ENCODE measurements around the gene COL17A1. TPM values are rescaled to one million over a fixed set of nuclear protein-coding genes. Genes with fewer than 3 reads are reported as not detected.

Gene COL17A1
- total RNA-seq, 1 experiment from 2014 or later, result 3.5 TPM

DNA sequence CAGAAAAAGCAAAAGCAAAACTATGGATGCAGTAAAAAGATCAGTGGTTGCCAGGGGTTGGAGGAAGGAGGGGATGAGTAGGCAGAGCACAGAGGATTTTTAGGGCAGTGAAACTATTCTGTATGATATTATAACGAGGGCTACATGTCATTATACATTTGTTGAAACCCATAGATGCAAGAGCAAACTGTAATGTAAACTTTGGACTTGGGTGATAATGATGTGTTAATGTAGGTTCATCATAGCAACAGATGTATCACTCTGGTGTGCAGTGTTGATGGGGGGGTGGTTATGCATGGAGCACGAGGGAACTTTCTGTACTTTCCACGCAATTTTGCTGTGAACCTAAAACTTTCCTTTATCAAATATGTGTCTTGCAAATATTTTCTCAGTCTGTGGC, 95.6 kb downstream of the COL17A1 start (continued):
- TF ChIP-seq, protein P1, sequence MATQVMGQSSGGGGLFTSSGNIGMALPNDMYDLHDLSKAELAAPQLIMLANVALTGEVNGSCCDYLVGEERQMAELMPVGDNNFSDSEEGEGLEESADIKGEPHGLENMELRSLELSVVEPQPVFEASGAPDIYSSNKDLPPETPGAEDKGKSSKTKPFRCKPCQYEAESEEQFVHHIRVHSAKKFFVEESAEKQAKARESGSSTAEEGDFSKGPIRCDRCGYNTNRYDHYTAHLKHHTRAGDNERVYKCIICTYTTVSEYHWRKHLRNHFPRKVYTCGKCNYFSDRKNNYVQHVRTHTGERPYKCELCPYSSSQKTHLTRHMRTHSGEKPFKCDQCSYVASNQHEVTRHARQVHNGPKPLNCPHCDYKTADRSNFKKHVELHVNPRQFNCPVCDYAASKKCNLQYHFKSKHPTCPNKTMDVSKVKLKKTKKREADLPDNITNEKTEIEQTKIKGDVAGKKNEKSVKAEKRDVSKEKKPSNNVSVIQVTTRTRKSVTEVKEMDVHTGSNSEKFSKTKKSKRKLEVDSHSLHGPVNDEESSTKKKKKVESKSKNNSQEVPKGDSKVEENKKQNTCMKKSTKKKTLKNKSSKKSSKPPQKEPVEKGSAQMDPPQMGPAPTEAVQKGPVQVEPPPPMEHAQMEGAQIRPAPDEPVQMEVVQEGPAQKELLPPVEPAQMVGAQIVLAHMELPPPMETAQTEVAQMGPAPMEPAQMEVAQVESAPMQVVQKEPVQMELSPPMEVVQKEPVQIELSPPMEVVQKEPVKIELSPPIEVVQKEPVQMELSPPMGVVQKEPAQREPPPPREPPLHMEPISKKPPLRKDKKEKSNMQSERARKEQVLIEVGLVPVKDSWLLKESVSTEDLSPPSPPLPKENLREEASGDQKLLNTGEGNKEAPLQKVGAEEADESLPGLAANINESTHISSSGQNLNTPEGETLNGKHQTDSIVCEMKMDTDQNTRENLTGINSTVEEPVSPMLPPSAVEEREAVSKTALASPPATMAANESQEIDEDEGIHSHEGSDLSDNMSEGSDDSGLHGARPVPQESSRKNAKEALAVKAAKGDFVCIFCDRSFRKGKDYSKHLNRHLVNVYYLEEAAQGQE (IDR thresholded peaks at IDR 0.05; ENCODE audit: low read depth), result no peak
- no peak for TF ChIP-seq ZNF274 (IDR thresholded peaks at IDR 0.05; ENCODE audit: low read depth, low read length)

DNA sequence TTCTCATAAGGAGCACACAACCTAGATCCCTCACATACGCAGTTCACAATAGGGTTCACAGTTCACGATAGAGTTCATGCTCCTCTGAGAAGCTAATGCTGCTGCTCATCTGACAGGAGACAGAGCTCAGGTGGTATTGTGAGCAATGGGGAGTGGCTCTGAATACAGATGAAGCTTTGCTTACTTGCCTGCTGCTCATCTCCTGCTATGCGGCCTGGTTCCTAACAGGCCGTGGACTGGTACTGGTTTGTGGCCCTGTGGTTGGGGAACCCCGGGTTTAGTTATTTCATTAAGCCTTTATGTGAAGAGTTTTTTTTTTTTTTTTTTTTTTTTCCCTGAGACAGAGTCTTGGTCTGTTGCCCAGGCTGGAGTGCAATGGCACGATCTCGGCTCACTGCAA, 99.3 kb downstream of the COL17A1 start:
- POLR2A ChIA-PET, result no interaction called here
- RAD21 ChIA-PET (ENCODE audit: low non-redundant PET in 1 of 2, low total read pairs in 2 of 2, uncharacterized antibody in 2 of 2, unreplicated experiment in 2 of 2), result no interaction called here
- TF ChIP-seq RAD21 (IDR thresholded peaks at IDR 0.05; ENCODE audit: low read depth) (no peak), POLR2A (IDR thresholded peaks at IDR 0.05; ENCODE audit: borderline replicate concordance, extremely low read depth, insufficient read depth, insufficient read length) (no peak), JUND (IDR thresholded peaks at IDR 0.05) (no peak), YY1 (IDR thresholded peaks at IDR 0.05; ENCODE audit: extremely low read depth, insufficient replicate concordance, low read depth, low read length) (no peak), TCF7L2 (IDR thresholded peaks at IDR 0.05; ENCODE audit: borderline replicate concordance, extremely low read depth, insufficient read depth, insufficient read length) (no peak), SIN3A (IDR thresholded peaks at IDR 0.05; ENCODE audit: low read depth) (no peak), CEBPB (IDR thresholded peaks at IDR 0.05; ENCODE audit: low read depth) (no peak), EGR1 (IDR thresholded peaks at IDR 0.05; ENCODE audit: low read depth) (no peak), SRF (IDR thresholded peaks at IDR 0.05; ENCODE audit: low read depth) (no peak), ZFX (IDR thresholded peaks at IDR 0.05) (no peak), ZNF274 (IDR thresholded peaks at IDR 0.05; ENCODE audit: low read depth, low read length) (no peak)
- TF ChIP-seq, protein P1 (IDR thresholded peaks at IDR 0.05; ENCODE audit: low read depth), result no peak
- TF ChIP-seq, protein P2, sequence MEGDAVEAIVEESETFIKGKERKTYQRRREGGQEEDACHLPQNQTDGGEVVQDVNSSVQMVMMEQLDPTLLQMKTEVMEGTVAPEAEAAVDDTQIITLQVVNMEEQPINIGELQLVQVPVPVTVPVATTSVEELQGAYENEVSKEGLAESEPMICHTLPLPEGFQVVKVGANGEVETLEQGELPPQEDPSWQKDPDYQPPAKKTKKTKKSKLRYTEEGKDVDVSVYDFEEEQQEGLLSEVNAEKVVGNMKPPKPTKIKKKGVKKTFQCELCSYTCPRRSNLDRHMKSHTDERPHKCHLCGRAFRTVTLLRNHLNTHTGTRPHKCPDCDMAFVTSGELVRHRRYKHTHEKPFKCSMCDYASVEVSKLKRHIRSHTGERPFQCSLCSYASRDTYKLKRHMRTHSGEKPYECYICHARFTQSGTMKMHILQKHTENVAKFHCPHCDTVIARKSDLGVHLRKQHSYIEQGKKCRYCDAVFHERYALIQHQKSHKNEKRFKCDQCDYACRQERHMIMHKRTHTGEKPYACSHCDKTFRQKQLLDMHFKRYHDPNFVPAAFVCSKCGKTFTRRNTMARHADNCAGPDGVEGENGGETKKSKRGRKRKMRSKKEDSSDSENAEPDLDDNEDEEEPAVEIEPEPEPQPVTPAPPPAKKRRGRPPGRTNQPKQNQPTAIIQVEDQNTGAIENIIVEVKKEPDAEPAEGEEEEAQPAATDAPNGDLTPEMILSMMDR (IDR thresholded peaks at IDR 0.05 in 2 of 3, conservative IDR thresholded peaks at IDR 0.05 in 1 of 3; ENCODE audit: borderline replicate concordance in 1 of 3, insufficient read depth in 1 of 3, low read depth in 2 of 3, low read length in 2 of 3), result no peak

More for the DNA sequence above, 99.3 kb downstream of the COL17A1 start:
- peaks cover 97% of the 10 kb centered on the region for H3K79me2 ChIP-seq (ENCODE audit: insufficient read depth, low read length)
- no peak; the same call in 1 of the 2 replicates for ATAC-seq
- H2AFZ ChIP-seq (ENCODE audit: low read depth, low read length, poor library complexity, severe bottlenecking), result no peak overlapping the region
- DNase-seq (ENCODE audit: low read depth, low spot score), result no peak
- no peaks in the 10 kb centered on the region for H3K27me3 ChIP-seq (ENCODE audit: insufficient read depth, low read length)
- no TSS peak for BruUV-seq (replicated peaks)
- no peak overlapping the region for H3K9ac ChIP-seq (ENCODE audit: low read length)
- H3K4me3 ChIP-seq (replicated peaks in 1 of 2; ENCODE audit: low read depth in 1 of 2, low read length in 2 of 2), result no peak overlapping the region
- 0 out of 4 replicates have a peak, but pooled peaks cover 0 to 4% of the 10 kb centered on the region in 2 experiments for H3K36me3 ChIP-seq (ENCODE audit: control insufficient read depth in 1 of 2, insufficient read depth in 2 of 2, low read length in 2 of 2)
- CTCF ChIA-PET, result interaction anchor here (0.7 to 1.1 kb wide), 2 partner anchors 98 to 274 kb away, joined by 3 to 4 read pairs; no protein-coding TSS in a partner anchor
- no peak overlapping the region for H3K27ac ChIP-seq (ENCODE audit: low read depth, low read length)
- H3K9me3 ChIP-seq (ENCODE audit: control insufficient read depth in 1 of 2, insufficient read depth in 1 of 2, low read depth in 1 of 2, low read length in 2 of 2), result no peaks in the 10 kb centered on the region
- H3K4me2 ChIP-seq (ENCODE audit: low read length), result no peak overlapping the region
- no peaks in the 10 kb centered on the region for H3K9me2 ChIP-seq (ENCODE audit: insufficient read depth)
- intact Hi-C loops (cut with micrococcal nuclease), result no loop called here
- H3K4me1 ChIP-seq (ENCODE audit: control insufficient read depth in 1 of 2, insufficient read depth in 2 of 2, low read length in 2 of 2), result peaks cover 2 to 14% of the 10 kb centered on the region in 2 experiments; a peak in 2 of 4 replicates
- peaks cover 40% of the 10 kb centered on the region for H4K20me1 ChIP-seq (ENCODE audit: insufficient read depth)
